Measurements from ENCODE around the gene GNB1.

GNB1 gene

DNA sequence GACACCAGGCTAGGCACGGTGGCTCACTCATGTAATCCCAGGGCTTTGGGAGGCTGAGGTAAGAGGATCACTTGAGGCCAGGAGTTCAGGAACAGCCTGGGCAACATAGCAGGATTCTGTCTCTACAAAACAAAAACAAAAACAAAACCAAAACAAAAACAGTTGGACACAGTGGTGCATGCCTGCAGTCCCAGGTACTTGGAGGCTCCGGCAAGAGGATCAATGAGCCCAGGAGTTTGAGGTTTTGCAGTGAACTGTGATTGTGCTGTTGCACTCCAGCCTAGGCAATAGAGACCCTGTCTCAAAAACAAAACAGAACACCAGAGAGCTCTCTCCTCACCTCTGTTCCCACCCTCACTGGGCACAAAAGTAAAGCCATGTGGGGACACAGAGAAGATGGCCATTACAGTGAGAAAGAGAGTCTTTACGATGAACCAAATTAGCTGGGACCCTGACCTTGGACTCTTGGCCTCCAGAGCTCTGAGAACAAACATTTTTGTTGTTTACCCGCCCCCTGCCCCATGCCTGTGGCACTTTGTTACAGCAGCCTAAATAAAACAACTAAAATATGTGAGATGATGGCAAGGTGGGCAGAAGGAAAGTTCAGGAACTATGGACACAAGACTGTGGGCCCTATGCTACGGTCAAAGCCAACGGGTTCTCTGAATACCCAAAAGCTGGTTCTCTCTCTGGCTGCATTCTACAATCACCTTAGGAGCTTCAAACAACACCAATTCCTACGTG is 122.5 kb downstream of the GNB1 start:
- H3F3A ChIP-seq (ENCODE audit: insufficient read depth, low read length): no peaks in the 10 kb centered on the region
- no peak overlapping the region for H3K4me3 ChIP-seq (ENCODE audit: low read depth, low read length, poor library complexity, severe bottlenecking)
- H3K27ac ChIP-seq (ENCODE audit: low read depth, low read length, poor library complexity, severe bottlenecking): no peak overlapping the region
- H3K4me1 ChIP-seq (ENCODE audit: insufficient read depth, low read length, severe bottlenecking): no peaks in the 10 kb centered on the region
- H4K20me1 ChIP-seq (ENCODE audit: insufficient read depth, low read length): 0 out of 2 replicates have a peak, but pooled peaks cover 3% of the 10 kb centered on the region
- no peak overlapping the region for H3K9ac ChIP-seq (ENCODE audit: low read length)
- TF ChIP-seq CTCF (IDR thresholded peaks at IDR 0.05; ENCODE audit: low read length) (no peak), EZH2 (IDR thresholded peaks at IDR 0.05; ENCODE audit: borderline replicate concordance, low read length) (no peak)
- peaks cover 91% of the 10 kb centered on the region for H3K79me2 ChIP-seq (ENCODE audit: insufficient read depth, low read length)
- H2AFZ ChIP-seq (ENCODE audit: low read length): no peak overlapping the region
- H3K36me3 ChIP-seq (ENCODE audit: insufficient read depth, low read length): peaks cover 95% of the 10 kb centered on the region
- H3K9me3 ChIP-seq (ENCODE audit: low read length): peaks cover 6% of the 10 kb centered on the region
- H3K9me2 ChIP-seq (ENCODE audit: low read depth, low read length): no peaks in the 10 kb centered on the region
- H3K27me3 ChIP-seq (ENCODE audit: insufficient read depth, low read length): no peaks in the 10 kb centered on the region
- no peak overlapping the region for H3K4me2 ChIP-seq (ENCODE audit: low read length)

DNA sequence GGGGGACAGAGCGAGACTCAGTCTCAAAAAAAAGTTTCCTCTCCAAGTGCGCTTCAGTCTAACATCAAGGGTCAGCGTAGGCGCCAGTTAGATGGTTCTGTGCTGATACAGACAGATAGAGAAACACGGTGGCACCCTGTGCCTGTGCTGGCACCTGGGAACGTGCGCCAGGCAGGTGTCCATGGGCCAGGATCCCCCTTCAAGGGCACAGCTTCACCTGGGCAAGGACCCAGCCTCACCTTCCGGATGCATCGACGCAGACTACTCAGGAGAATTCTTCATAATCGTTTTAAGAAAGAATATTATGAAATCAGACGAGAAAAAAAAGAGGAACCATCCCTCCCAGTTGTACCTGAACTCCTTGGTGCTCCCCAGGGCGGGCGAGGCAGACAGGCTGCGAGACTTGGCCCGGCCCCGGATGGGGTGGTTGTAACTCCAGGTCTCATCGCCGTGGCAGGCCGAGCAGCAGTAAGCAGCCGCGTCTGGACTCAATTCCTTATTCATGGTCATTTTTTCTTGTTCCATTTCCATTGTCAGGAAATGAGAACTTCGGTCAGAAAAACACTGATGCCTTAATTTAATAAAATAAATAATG is 125.9 kb downstream of the GNB1 start:
- H3K4me1 ChIP-seq (ENCODE audit: insufficient read depth, low read length, severe bottlenecking): no peaks in the 10 kb centered on the region
- H3K27me3 ChIP-seq (ENCODE audit: insufficient read depth, low read length): no peaks in the 10 kb centered on the region
- H3F3A ChIP-seq (ENCODE audit: insufficient read depth, low read length): no peaks in the 10 kb centered on the region
- H3K79me2 ChIP-seq (ENCODE audit: insufficient read depth, low read length): peaks cover 57% of the 10 kb centered on the region
- no peak overlapping the region for H2AFZ ChIP-seq (ENCODE audit: low read length)
- TF ChIP-seq CTCF (IDR thresholded peaks at IDR 0.05; ENCODE audit: low read length): no peak
- TF ChIP-seq EZH2 (IDR thresholded peaks at IDR 0.05; ENCODE audit: borderline replicate concordance, low read length): no peak
- H3K9me2 ChIP-seq (ENCODE audit: low read depth, low read length): no peaks in the 10 kb centered on the region
- peak overlapping the region; percentile 13 for H3K27ac ChIP-seq (ENCODE audit: low read depth, low read length, poor library complexity, severe bottlenecking)
- H3K4me3 ChIP-seq (ENCODE audit: low read depth, low read length, poor library complexity, severe bottlenecking): no peak overlapping the region
- H3K4me2 ChIP-seq (ENCODE audit: low read length): no peak overlapping the region
- H3K9me3 ChIP-seq (ENCODE audit: low read length): no peaks in the 10 kb centered on the region
- no peak overlapping the region for H3K9ac ChIP-seq (ENCODE audit: low read length)
- H3K36me3 ChIP-seq (ENCODE audit: insufficient read depth, low read length): peaks cover 97% of the 10 kb centered on the region
- 0 out of 2 replicates have a peak, but pooled peaks cover 3% of the 10 kb centered on the region for H4K20me1 ChIP-seq (ENCODE audit: insufficient read depth, low read length)

DNA sequence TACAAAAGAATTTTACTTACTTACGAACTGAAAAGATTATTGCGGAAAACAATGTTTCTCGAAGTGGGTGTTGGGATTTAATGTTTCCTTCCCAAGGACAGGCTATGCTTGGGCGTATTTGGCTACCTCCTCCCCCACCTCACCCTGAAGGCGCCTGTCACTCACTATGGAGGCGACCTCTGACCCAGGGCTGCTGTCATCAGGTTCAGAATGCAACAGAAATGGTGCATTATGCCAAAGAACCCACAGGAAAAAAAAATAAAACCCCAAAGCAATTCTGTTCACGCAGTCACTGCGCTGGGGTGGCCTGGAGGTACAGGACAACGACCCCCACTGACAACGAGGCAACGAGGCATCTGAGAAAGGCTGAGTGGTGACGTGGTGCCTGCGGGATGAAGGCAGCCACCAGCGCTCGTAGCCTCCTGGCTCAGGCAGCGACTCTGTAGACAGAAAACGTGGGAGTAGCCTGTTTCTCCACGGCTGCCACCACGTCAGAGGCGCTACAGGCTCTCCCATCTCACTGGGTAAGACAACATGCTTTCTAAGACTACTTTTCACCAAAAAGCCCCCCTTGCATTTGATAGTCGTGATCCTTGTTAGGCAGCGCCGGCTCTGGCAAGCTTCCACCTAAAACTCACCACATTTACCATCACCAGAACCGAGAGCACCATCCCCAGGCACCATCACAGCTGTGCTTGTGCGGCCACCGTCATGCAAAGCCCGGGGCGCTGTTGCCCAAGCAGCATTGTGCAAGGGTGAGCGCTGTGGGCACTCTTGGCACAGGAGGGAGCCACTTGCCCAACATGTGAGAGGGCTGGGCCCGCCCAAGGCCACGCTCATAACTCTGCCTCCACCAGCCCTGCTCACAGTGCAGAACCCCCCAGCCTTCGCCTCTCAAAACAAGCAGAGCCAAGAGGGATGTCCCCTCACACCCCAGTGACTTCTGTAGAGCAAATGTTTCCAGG is 126.9 kb downstream of the GNB1 start:
- Histone ChIP-seq H3K9me3 (ENCODE audit: low read length) (no peaks in the 10 kb centered on the region), H4K20me1 (ENCODE audit: insufficient read depth, low read length) (0 out of 2 replicates have a peak, but pooled peaks cover 3% of the 10 kb centered on the region), H3K4me1 (ENCODE audit: insufficient read depth, low read length, severe bottlenecking) (peaks cover 4% of the 10 kb centered on the region), H2AFZ (ENCODE audit: low read length) (no peak overlapping the region), H3F3A (ENCODE audit: insufficient read depth, low read length) (no peaks in the 10 kb centered on the region), H3K27me3 (ENCODE audit: insufficient read depth, low read length) (no peaks in the 10 kb centered on the region), H3K36me3 (ENCODE audit: insufficient read depth, low read length) (peaks cover 96% of the 10 kb centered on the region), H3K9ac (ENCODE audit: low read length) (no peak overlapping the region), H3K27ac (ENCODE audit: low read depth, low read length, poor library complexity, severe bottlenecking) (no peak overlapping the region), H3K79me2 (ENCODE audit: insufficient read depth, low read length) (peaks cover 47% of the 10 kb centered on the region), H3K4me3 (ENCODE audit: low read depth, low read length, poor library complexity, severe bottlenecking) (no peak overlapping the region), H3K4me2 (ENCODE audit: low read length) (no peak overlapping the region), H3K9me2 (ENCODE audit: low read depth, low read length) (no peaks in the 10 kb centered on the region)
- TF ChIP-seq CTCF (IDR thresholded peaks at IDR 0.05; ENCODE audit: low read length): peak; percentile 48
- no peak for TF ChIP-seq EZH2 (IDR thresholded peaks at IDR 0.05; ENCODE audit: borderline replicate concordance, low read length)
